IPS DF 6.9 (cell line): ENCODE results near the gene RPL37A.

Experiments
- DNase-seq: peaks from one replicate; pipeline ENCODE4 v3.0.0-alpha.2; 2013; ENCODE audit warnings: low read depth, low spot score
- H3K27ac ChIP-seq: one replicate; pipeline ENCODE4 v1.5.1; 2013; ENCODE audit warnings: low read length, control low read depth
- H3K27me3 ChIP-seq: 2 replicates; pipeline ENCODE4 v1.6.1; 2013; ENCODE audit warnings: mild to moderate bottlenecking, low read length; ENCODE audit not compliant: control insufficient read depth, insufficient read depth
- H3K36me3 ChIP-seq: 2 replicates; pipeline ENCODE4 v1.6.1; 2013; ENCODE audit warnings: low read length; ENCODE audit not compliant: control insufficient read depth, insufficient read depth
- H3K4me1 ChIP-seq: 2 replicates; pipeline ENCODE4 v1.6.1; 2013; ENCODE audit warnings: low read length; ENCODE audit not compliant: control insufficient read depth, insufficient read depth
- H3K4me3 ChIP-seq: 2 replicates; pipeline ENCODE4 v1.5.1; 2013; ENCODE audit warnings: mild to moderate bottlenecking, low read length
- H3K9me3 ChIP-seq: 2 replicates; pipeline ENCODE4 v1.6.1; 2013; ENCODE audit warnings: low read length, inconsistent platforms; ENCODE audit not compliant: control insufficient read depth, insufficient read depth
- WGBS: extraction: QIAGEN DNeasy Blood & Tissue Kit; methylation state at CpG from one replicate; pipeline ENCODE4 v1.1.7; 2013; ENCODE audit warnings: mixed read lengths, missing lambda C conversion rate; ENCODE audit not compliant: insufficient read length, insufficient coverage; 5-methylcytosine and 5-hydroxymethylcytosine counted together

The RPL37A gene

DNA sequence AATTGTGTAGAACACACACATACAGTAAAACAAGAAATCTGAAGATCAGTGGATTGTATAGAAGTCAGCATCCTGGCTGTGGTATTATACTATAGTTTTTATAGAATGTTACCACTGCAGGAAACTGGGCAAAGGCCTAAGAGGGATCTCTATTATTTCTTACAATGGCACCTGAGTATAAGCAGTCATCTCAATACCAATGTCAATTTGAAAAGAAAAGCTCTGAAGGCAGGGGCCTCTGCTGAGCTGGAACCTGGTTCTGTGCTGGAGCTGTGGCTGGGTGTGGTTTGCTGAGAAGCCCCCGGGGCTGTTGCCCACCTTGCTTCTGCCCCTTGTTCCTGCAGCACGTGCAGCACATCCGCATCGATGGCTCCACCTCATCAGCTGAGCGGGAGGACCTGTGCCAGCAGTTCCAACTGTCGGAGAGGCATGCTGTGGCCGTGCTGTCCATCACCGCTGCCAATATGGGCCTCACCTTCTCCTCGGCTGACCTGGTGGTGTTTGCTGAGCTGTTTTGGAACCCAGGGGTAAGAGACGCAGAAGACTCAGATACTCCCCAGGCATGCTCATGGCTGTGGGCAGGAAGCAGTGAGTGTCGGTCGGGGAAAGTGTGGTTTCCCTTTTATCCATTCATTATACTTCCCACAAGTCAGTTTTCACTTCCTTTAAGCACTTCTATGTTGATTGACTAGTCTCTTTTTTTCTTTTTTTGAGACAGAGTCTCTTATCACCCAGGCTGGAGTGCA, 23.5 kb upstream of the RPL37A start:
- peaks cover 2% of the 10 kb centered on the region; the same call in 1 of the 2 replicates for H3K4me1 ChIP-seq
- no peaks in the 10 kb centered on the region for H3K36me3 ChIP-seq
- peak overlapping the region; percentile 9; the same call in 1 of the 2 replicates for H3K4me3 ChIP-seq
- no peak for DNase-seq
- WGBS = no CpG with 5 or more reads among the region's 12 CpGs
- no peaks in the 10 kb centered on the region for H3K27me3 ChIP-seq
- no peak overlapping the region for H3K27ac ChIP-seq
- H3K9me3 ChIP-seq = no peaks in the 10 kb centered on the region

- Histone ChIP-seq H3K4me3 (no peak overlapping the region), H3K9me3 (no peaks in the 10 kb centered on the region), H3K27me3 (no peaks in the 10 kb centered on the region), H3K36me3 (no peaks in the 10 kb centered on the region), H3K27ac (no peak overlapping the region), H3K4me1 (peaks cover 2% of the 10 kb centered on the region; the same call in 1 of the 2 replicates)
- WGBS = no CpG with 5 or more reads among the region's 6 CpGs
- DNase-seq = no peak
These were observed 22.9 kb upstream of the RPL37A start for GRCh38 chr2:216475767-216476166.

- Histone ChIP-seq H3K27ac (no peak overlapping the region), H3K4me3 (no peak overlapping the region), H3K9me3 (no peaks in the 10 kb centered on the region), H3K4me1 (peaks cover 2% of the 10 kb centered on the region; the same call in 1 of the 2 replicates), H3K36me3 (no peaks in the 10 kb centered on the region), H3K27me3 (no peaks in the 10 kb centered on the region)
- WGBS = no CpG with 5 or more reads among the region's 2 CpGs
- no peak for DNase-seq
These were observed 21.2 kb upstream of the RPL37A start for GRCh38 chr2:216477283-216478035.

- no CpG with 5 or more reads among the region's 3 CpGs for WGBS
These were observed 20.5 kb upstream of the RPL37A start for GRCh38 chr2:216478151-216478550.

DNA sequence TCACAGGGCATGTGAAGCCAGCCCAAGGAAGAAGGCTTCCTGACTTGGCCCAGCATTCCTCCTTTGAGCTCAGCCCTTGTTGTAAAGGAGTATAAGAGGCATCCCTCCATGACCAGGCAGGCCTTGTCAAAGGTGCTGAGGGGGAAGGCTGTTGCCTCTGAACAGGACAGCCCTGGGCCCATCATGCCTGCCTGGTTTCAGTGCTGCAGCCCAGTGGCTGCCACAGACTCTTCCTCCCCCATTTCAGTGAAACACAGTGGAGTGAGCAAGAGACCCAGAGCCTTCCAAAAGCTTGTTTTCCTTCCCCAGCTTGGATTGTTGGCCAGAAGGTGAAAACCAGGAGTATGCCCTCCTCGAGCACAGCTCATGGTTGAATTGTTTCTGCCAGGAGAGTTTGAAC, 19.9 kb upstream of the RPL37A start:
- no peak overlapping the region for H3K4me3 ChIP-seq
- no peak for DNase-seq
- no CpG with 5 or more reads among the region's 1 CpG for WGBS
- peaks cover 2% of the 10 kb centered on the region; the same call in 1 of the 2 replicates for H3K4me1 ChIP-seq
- no peaks in the 10 kb centered on the region for H3K27me3 ChIP-seq
- H3K9me3 ChIP-seq = no peaks in the 10 kb centered on the region
- H3K27ac ChIP-seq = no peak overlapping the region
- no peaks in the 10 kb centered on the region for H3K36me3 ChIP-seq

More at GRCh38 chr2:216478151-216478550, 20.5 kb upstream of the RPL37A start:
- H3K27ac ChIP-seq = no peak overlapping the region
- H3K4me1 ChIP-seq = peaks cover 2% of the 10 kb centered on the region; the same call in 1 of the 2 replicates
- no peaks in the 10 kb centered on the region for H3K36me3 ChIP-seq
- DNase-seq = no peak
- no peaks in the 10 kb centered on the region for H3K9me3 ChIP-seq
- no peaks in the 10 kb centered on the region for H3K27me3 ChIP-seq
- H3K4me3 ChIP-seq = no peak overlapping the region

GRCh38 chr2:216480221-216480620, 18.4 kb upstream of the RPL37A start:
- no peaks in the 10 kb centered on the region for H3K9me3 ChIP-seq
- H3K27me3 ChIP-seq = no peaks in the 10 kb centered on the region
- H3K4me3 ChIP-seq = no peak overlapping the region
- no peak overlapping the region for H3K27ac ChIP-seq
- no CpG with 5 or more reads among the region's 3 CpGs for WGBS
- DNase-seq = no peak
- no peaks in the 10 kb centered on the region for H3K4me1 ChIP-seq
- no peaks in the 10 kb centered on the region for H3K36me3 ChIP-seq

- H3K36me3 ChIP-seq = no peaks in the 10 kb centered on the region
- no CpG with 5 or more reads among the region's 2 CpGs for WGBS
- no peaks in the 10 kb centered on the region for H3K9me3 ChIP-seq
- DNase-seq = no peak
- no peak overlapping the region for H3K4me3 ChIP-seq
- no peak overlapping the region for H3K27ac ChIP-seq
- H3K27me3 ChIP-seq = no peaks in the 10 kb centered on the region
- H3K4me1 ChIP-seq = no peaks in the 10 kb centered on the region; the same call in 1 of the 2 replicates
These were observed 16.0 kb upstream of the RPL37A start for GRCh38 chr2:216482640-216483039.

DNA sequence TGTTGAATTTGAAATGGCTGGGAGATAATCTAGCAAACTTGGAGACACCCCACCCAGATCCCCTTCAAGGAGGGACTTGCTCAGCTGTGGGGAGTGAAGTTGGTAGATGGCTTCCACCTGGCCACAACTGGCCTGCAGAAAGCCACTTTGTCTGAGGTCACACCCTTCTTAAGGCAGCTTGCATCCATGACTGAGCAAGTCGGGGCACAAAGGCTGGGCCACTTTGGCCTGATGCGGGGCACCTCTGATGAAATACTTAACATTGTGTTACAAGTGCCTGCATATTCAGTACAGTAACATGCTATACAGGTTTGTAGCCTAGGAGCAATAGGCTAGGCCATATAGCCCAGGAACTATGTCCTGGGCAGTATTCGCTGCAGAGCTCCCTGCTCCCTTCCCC, 13.4 kb upstream of the RPL37A start:
- no CpG with 5 or more reads among the region's 3 CpGs for WGBS
- H3K27me3 ChIP-seq = no peaks in the 10 kb centered on the region
- H3K36me3 ChIP-seq = no peaks in the 10 kb centered on the region
- H3K27ac ChIP-seq = no peak overlapping the region
- no peak overlapping the region for H3K4me3 ChIP-seq
- no peaks in the 10 kb centered on the region; the same call in 1 of the 2 replicates for H3K4me1 ChIP-seq
- no peaks in the 10 kb centered on the region for H3K9me3 ChIP-seq
- DNase-seq = no peak

GRCh38 chr2:216485745-216486144, 12.9 kb upstream of the RPL37A start:
- Histone ChIP-seq H3K4me1 (no peaks in the 10 kb centered on the region; the same call in 1 of the 2 replicates), H3K27ac (no peak overlapping the region), H3K9me3 (no peaks in the 10 kb centered on the region), H3K36me3 (no peaks in the 10 kb centered on the region), H3K4me3 (no peak overlapping the region), H3K27me3 (no peaks in the 10 kb centered on the region)
- no CpG with 5 or more reads among the region's 5 CpGs for WGBS
- no peak for DNase-seq

- no peak for DNase-seq
- no peak overlapping the region for H3K27ac ChIP-seq
- no peaks in the 10 kb centered on the region for H3K36me3 ChIP-seq
- no peaks in the 10 kb centered on the region; the same call in 1 of the 2 replicates for H3K4me1 ChIP-seq
- H3K27me3 ChIP-seq = no peaks in the 10 kb centered on the region
- H3K9me3 ChIP-seq = no peaks in the 10 kb centered on the region
- no CpG with 5 or more reads among the region's 7 CpGs for WGBS
- H3K4me3 ChIP-seq = no peak overlapping the region
These were observed 12.4 kb upstream of the RPL37A start for GRCh38 chr2:216486271-216486670.
